Progenitor cell of endocrine pancreas (in vitro differentiated cells): ENCODE data around the gene EMILIN3. TPM values are rescaled to one million over a fixed set of nuclear protein-coding genes. Genes with fewer than 3 reads are reported as not detected.

Experiments used
- DNase-seq: peaks from one replicate; pipeline ENCODE4 v3.0.0; 2021; ENCODE audit warnings: low spot score; ENCODE audit not compliant: unreplicated experiment
- H3K27ac Mint-ChIP-seq: 2 replicates; pipeline ENCODE4 v1.8.0; 2021; ENCODE audit warnings: mild to moderate bottlenecking, moderate library complexity, mixed read lengths
- H3K27me3 Mint-ChIP-seq: 2 replicates; pipeline ENCODE4 v1.8.0; 2021; ENCODE audit warnings: mixed read lengths
- H3K36me3 Mint-ChIP-seq: 2 replicates; pipeline ENCODE4 v1.8.0; 2022; ENCODE audit warnings: mixed read lengths; ENCODE audit not compliant: insufficient read depth
- H3K4me1 Mint-ChIP-seq: 2 replicates; pipeline ENCODE4 v1.8.0; 2021; ENCODE audit warnings: low read depth, mixed read lengths
- H3K4me3 Mint-ChIP-seq: 2 replicates; pipeline ENCODE4 v1.8.0; 2021; ENCODE audit warnings: low read depth, mild to moderate bottlenecking, moderate library complexity, mixed read lengths
- H3K9me3 Mint-ChIP-seq: 2 replicates; pipeline ENCODE4 v1.8.0; 2021; ENCODE audit warnings: low read depth, mixed read lengths
- total RNA-seq: library from RNA; stranded (reverse); gene quantifications from 2 replicates; pipeline ENCODE4 v1.2.1, GENCODE V29; 2021
- TF ChIP-seq, protein P1 (sequence below): fragments of 200-600 bp; sonication (generic); IDR thresholded peaks from one replicate; pipeline ENCODE4 v1.5.0; 2021; ENCODE audit warnings: antibody characterized with exemption, mild to moderate bottlenecking; ENCODE audit not compliant: unreplicated experiment

Gene EMILIN3
- total RNA-seq, 1 donor from 2014 or later, result 0.96 TPM

DNA sequence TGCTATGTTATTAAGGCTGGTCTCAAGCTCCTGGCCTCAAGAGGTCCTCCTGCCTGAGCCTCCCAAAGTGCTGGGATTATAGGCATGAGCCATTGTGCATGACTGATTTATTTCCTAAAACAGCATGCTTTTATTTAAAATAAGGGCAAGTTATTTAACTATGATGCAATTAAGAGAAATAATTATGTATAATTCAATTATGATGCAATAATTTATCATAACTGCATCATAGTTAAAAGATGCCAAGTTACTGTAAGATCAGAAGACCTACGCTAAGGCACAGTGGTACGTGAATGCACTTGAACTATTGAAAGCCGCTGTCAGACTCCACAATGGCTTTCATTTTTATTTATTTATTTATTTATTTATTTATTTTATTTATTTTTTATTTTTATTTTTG lies 24.3 kb upstream of the EMILIN3 start:
- Mint-ChIP-seq H3K4me1 (peaks cover 3% of the 10 kb centered on the region), H3K36me3 (no peaks in the 10 kb centered on the region), H3K27me3 (peaks cover 6% of the 10 kb centered on the region), H3K27ac (no peak overlapping the region), H3K4me3 (no peak overlapping the region), H3K9me3 (no peaks in the 10 kb centered on the region)
- TF ChIP-seq, protein P1, sequence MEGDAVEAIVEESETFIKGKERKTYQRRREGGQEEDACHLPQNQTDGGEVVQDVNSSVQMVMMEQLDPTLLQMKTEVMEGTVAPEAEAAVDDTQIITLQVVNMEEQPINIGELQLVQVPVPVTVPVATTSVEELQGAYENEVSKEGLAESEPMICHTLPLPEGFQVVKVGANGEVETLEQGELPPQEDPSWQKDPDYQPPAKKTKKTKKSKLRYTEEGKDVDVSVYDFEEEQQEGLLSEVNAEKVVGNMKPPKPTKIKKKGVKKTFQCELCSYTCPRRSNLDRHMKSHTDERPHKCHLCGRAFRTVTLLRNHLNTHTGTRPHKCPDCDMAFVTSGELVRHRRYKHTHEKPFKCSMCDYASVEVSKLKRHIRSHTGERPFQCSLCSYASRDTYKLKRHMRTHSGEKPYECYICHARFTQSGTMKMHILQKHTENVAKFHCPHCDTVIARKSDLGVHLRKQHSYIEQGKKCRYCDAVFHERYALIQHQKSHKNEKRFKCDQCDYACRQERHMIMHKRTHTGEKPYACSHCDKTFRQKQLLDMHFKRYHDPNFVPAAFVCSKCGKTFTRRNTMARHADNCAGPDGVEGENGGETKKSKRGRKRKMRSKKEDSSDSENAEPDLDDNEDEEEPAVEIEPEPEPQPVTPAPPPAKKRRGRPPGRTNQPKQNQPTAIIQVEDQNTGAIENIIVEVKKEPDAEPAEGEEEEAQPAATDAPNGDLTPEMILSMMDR, result no peak
- no peak for DNase-seq

- no peaks in the 10 kb centered on the region for H3K36me3 Mint-ChIP-seq
- H3K27me3 Mint-ChIP-seq, result peaks cover 11% of the 10 kb centered on the region
- peaks cover 3% of the 10 kb centered on the region for H3K4me1 Mint-ChIP-seq
- TF ChIP-seq, protein P1, result no peak
- H3K27ac Mint-ChIP-seq, result no peak overlapping the region
- DNase-seq, result no peak
- H3K9me3 Mint-ChIP-seq, result no peaks in the 10 kb centered on the region
- no peak overlapping the region for H3K4me3 Mint-ChIP-seq
Observed at GRCh38 chr20:41387444-41387851, 20.8 kb upstream of the EMILIN3 start.

GRCh38 chr20:41386502-41387427 lies 20.1 kb upstream of the EMILIN3 start:
- Mint-ChIP-seq H3K4me1 (peaks cover 3% of the 10 kb centered on the region), H3K9me3 (no peaks in the 10 kb centered on the region), H3K36me3 (no peaks in the 10 kb centered on the region), H3K27me3 (peaks cover 11% of the 10 kb centered on the region), H3K27ac (no peak overlapping the region), H3K4me3 (no peak overlapping the region)
- TF ChIP-seq, protein P1, result no peak
- DNase-seq, result no peak

GRCh38 chr20:41382791-41383305 lies 16.2 kb upstream of the EMILIN3 start:
- TF ChIP-seq, protein P1, result no peak
- H3K27me3 Mint-ChIP-seq, result peaks cover 15% of the 10 kb centered on the region
- no peak for DNase-seq
- no peaks in the 10 kb centered on the region for H3K9me3 Mint-ChIP-seq
- H3K27ac Mint-ChIP-seq, result no peak overlapping the region
- H3K4me1 Mint-ChIP-seq, result peaks cover 3% of the 10 kb centered on the region
- no peaks in the 10 kb centered on the region for H3K36me3 Mint-ChIP-seq
- H3K4me3 Mint-ChIP-seq, result no peak overlapping the region

- no peak overlapping the region for H3K27ac Mint-ChIP-seq
- peaks cover 24% of the 10 kb centered on the region for H3K27me3 Mint-ChIP-seq
- no peaks in the 10 kb centered on the region for H3K4me1 Mint-ChIP-seq
- no peak for DNase-seq
- TF ChIP-seq, protein P1, result no peak
- H3K9me3 Mint-ChIP-seq, result no peaks in the 10 kb centered on the region
- no peak overlapping the region for H3K4me3 Mint-ChIP-seq
- H3K36me3 Mint-ChIP-seq, result no peaks in the 10 kb centered on the region
Observed at GRCh38 chr20:41380551-41381193, 14.1 kb upstream of the EMILIN3 start.
